Loucy (cell line): Measurements from ENCODE around the gene RALGAPB.

ENCODE experiments used
- H2AFZ ChIP-seq: fragments of 200-600 bp; sonication (generic); 2 replicates; pipeline ENCODE4 v1.6.0; 2016; ENCODE audit warnings: antibody characterized with exemption, mild to moderate bottlenecking, low read length, moderate library complexity
- H3F3A ChIP-seq: fragments of 200-600 bp; 2 replicates; pipeline ENCODE4 v1.6.0; 2016; ENCODE audit warnings: antibody characterized with exemption, low read depth, mild to moderate bottlenecking
- H3K27me3 ChIP-seq: fragments of 200-600 bp; sonication (generic); 2 replicates; pipeline ENCODE4 v1.6.1; 2014; ENCODE audit warnings: low read length, mild to moderate bottlenecking; ENCODE audit not compliant: insufficient read depth, poor library complexity, severe bottlenecking
- H3K36me3 ChIP-seq: fragments of 200-600 bp; sonication (generic); 2 replicates; pipeline ENCODE4 v1.6.1; 2016; ENCODE audit warnings: low read length; ENCODE audit not compliant: insufficient read depth
- H3K4me1 ChIP-seq: fragments of 200-600 bp; sonication (generic); 2 replicates; pipeline ENCODE4 v1.5.1; 2014; ENCODE audit warnings: low read length, mild to moderate bottlenecking; ENCODE audit not compliant: insufficient read depth, poor library complexity, severe bottlenecking
- H3K4me2 ChIP-seq: fragments of 200-600 bp; sonication (generic); 2 replicates; pipeline ENCODE4 v1.6.0; 2014; ENCODE audit warnings: antibody characterized with exemption, low read length, low read depth, mild to moderate bottlenecking; ENCODE audit not compliant: poor library complexity, severe bottlenecking
- H3K4me3 ChIP-seq: fragments of 200-600 bp; sonication (generic); 2 replicates; pipeline ENCODE4 v1.5.1; 2014; ENCODE audit warnings: low read length, mild to moderate bottlenecking, mixed read lengths; ENCODE audit not compliant: poor library complexity, severe bottlenecking
- H3K79me2 ChIP-seq: fragments of 200-600 bp; sonication (generic); 2 replicates; pipeline ENCODE4 v1.6.1; 2014; ENCODE audit warnings: low read length; ENCODE audit not compliant: insufficient read depth
- H3K9ac ChIP-seq: fragments of 200-600 bp; sonication (generic); 2 replicates; pipeline ENCODE4 v1.6.0; 2014; ENCODE audit warnings: mild to moderate bottlenecking, low read depth, low read length, moderate library complexity; ENCODE audit not compliant: poor library complexity, severe bottlenecking
- H3K9me2 ChIP-seq: fragments of 200-600 bp; sonication (generic); replicated peaks from 2 replicates; pipeline ENCODE4 v1.6.1; 2016; ENCODE audit warnings: low read depth, low read length, mixed read lengths
- H3K9me3 ChIP-seq: fragments of 200-600 bp; sonication (generic); 2 replicates; pipeline ENCODE4 v1.6.1; 2014; ENCODE audit warnings: mild to moderate bottlenecking, antibody characterized with exemption, low read length, low read depth; ENCODE audit not compliant: insufficient read depth
- H4K20me1 ChIP-seq: fragments of 200-600 bp; sonication (generic); 2 replicates; pipeline ENCODE4 v1.6.0; 2014; ENCODE audit warnings: antibody characterized with exemption, low read length, mild to moderate bottlenecking; ENCODE audit not compliant: insufficient read depth, poor library complexity, severe bottlenecking
- EZH2phosphoT487 ChIP-seq: fragments of 200-600 bp; IDR thresholded peaks from 2 replicates; pipeline ENCODE4 v1.6.1; 2018; ENCODE audit warnings: antibody characterized with exemption, mild to moderate bottlenecking, moderate library complexity, borderline replicate concordance
- TF ChIP-seq, protein P1 (sequence below): fragments of 200-600 bp; sonication (generic); conservative IDR thresholded peaks from 2 replicates; pipeline ENCODE4 v1.5.1; 2014; ENCODE audit warnings: mild to moderate bottlenecking, antibody characterized with exemption, low read length

The RALGAPB gene

GRCh38 chr20:38471987-38472512, 593 bp upstream of the RALGAPB start:
- Histone ChIP-seq H3K27me3 (no peaks in the 10 kb centered on the region), H3K9me2 (no peaks in the 10 kb centered on the region), H3K9me3 (no peaks in the 10 kb centered on the region), H3K36me3 (no peaks in the 10 kb centered on the region), H3F3A (no peaks in the 10 kb centered on the region), H2AFZ (peak overlapping the region; percentile 95), H3K9ac (peak overlapping the region; percentile 73), H3K4me3 (peak overlapping the region; percentile 95), H3K79me2 (peaks cover 42% of the 10 kb centered on the region), H4K20me1 (peaks cover 35% of the 10 kb centered on the region), H3K4me1 (peaks cover 40% of the 10 kb centered on the region), H3K4me2 (peak overlapping the region; percentile 83)
- TF ChIP-seq, protein P1, sequence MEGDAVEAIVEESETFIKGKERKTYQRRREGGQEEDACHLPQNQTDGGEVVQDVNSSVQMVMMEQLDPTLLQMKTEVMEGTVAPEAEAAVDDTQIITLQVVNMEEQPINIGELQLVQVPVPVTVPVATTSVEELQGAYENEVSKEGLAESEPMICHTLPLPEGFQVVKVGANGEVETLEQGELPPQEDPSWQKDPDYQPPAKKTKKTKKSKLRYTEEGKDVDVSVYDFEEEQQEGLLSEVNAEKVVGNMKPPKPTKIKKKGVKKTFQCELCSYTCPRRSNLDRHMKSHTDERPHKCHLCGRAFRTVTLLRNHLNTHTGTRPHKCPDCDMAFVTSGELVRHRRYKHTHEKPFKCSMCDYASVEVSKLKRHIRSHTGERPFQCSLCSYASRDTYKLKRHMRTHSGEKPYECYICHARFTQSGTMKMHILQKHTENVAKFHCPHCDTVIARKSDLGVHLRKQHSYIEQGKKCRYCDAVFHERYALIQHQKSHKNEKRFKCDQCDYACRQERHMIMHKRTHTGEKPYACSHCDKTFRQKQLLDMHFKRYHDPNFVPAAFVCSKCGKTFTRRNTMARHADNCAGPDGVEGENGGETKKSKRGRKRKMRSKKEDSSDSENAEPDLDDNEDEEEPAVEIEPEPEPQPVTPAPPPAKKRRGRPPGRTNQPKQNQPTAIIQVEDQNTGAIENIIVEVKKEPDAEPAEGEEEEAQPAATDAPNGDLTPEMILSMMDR, result no peak
- no peak for TF ChIP-seq EZH2phosphoT487

DNA sequence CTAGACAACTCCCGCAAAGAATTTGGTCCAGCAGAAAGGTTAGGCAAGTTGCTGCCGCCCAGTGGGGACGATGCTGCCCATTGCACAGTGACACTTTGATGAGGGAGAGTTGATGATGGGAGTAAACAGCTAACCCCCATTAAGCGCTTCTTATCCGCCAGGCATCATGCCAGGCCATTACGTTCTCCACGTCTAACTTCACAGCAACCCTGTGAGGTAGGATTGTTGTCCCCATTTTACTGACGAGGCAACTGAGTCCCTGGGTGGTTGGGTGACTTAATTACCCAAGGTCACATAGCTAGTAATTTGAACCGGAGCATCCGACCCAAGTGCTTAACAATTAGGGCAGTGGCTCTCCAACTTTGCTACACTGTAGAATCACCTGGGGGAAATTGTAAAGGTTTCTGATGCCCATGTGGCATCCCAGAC, 738 bp downstream of the RALGAPB start:
- Histone ChIP-seq H3K9me3 (no peaks in the 10 kb centered on the region), H2AFZ (peak overlapping the region; percentile 79; the same call in 1 of the 2 replicates), H3K79me2 (peaks cover 54% of the 10 kb centered on the region), H4K20me1 (peaks cover 44% of the 10 kb centered on the region), H3K4me3 (peak overlapping the region; percentile 95), H3K4me2 (peak overlapping the region; percentile 97), H3K36me3 (no peaks in the 10 kb centered on the region), H3F3A (no peaks in the 10 kb centered on the region), H3K4me1 (peaks cover 40% of the 10 kb centered on the region), H3K9ac (peak overlapping the region; percentile 73), H3K27me3 (no peaks in the 10 kb centered on the region), H3K9me2 (no peaks in the 10 kb centered on the region)
- TF ChIP-seq, protein P1, result 0 out of 2 replicates have a peak, but pooled peaks have one; percentile 28
- TF ChIP-seq EZH2phosphoT487, result no peak

GRCh38 chr20:38477747-38478146, 5.1 kb downstream of the RALGAPB start:
- H4K20me1 ChIP-seq, result peaks cover 52% of the 10 kb centered on the region
- H3K9me3 ChIP-seq, result no peaks in the 10 kb centered on the region
- peak overlapping the region; percentile 97 for H3K4me2 ChIP-seq
- peaks cover 38% of the 10 kb centered on the region for H3K4me1 ChIP-seq
- no peaks in the 10 kb centered on the region for H3K27me3 ChIP-seq
- peaks cover 79% of the 10 kb centered on the region for H3K79me2 ChIP-seq
- H3K9me2 ChIP-seq, result no peaks in the 10 kb centered on the region
- H3K9ac ChIP-seq, result no peak overlapping the region
- TF ChIP-seq, protein P1, result no peak
- no peak for TF ChIP-seq EZH2phosphoT487
- no peaks in the 10 kb centered on the region for H3K36me3 ChIP-seq
- no peaks in the 10 kb centered on the region for H3F3A ChIP-seq
- H3K4me3 ChIP-seq, result peak overlapping the region; percentile 19
- no peak overlapping the region for H2AFZ ChIP-seq
